HEK293 (cell line): ENCODE data around the gene MBD3L5.
"Not testable (repeated sequence)": the region's sequence is repeated elsewhere in the genome, so short reads cannot be mapped to it uniquely, and the experiment has no call there.

Experiments
- CTCF ChIA-PET: fragments of 350-600 bp; formaldehyde crosslinking; extraction: SDS; loops from one replicate; lab custom pipeline; 2021; ENCODE audit warnings: antibody characterized with exemption; lab: Yijun Ruan, JAX
- POLR2A ChIA-PET: fragments of 300-600 bp; formaldehyde crosslinking; extraction: SDS; loops from one replicate; lab custom pipeline; 2020; ENCODE audit warnings: antibody characterized with exemption, inconsistent platforms; lab: Yijun Ruan, JAX
- H3K27ac ChIP-seq: fragments of 200-500 bp; sonication (Bioruptor generic); 2 replicates; pipeline ENCODE4 v1.5.1; 2014; ENCODE audit warnings: low read depth, low read length, control low read depth, inconsistent platforms; ENCODE audit errors: extremely low read depth
- H3K36me3 ChIP-seq, 2 experiments: fragments of 200-500 bp in 1 of 2; sonication (Bioruptor generic) in 1 of 2; 1 replicate in 1 of 2; 2 replicates in 1 of 2; pipeline ENCODE4 v1.5.1; 2014 to 2017; ENCODE audit warnings: inconsistent platforms in 2 of 2, low read length in 2 of 2; ENCODE audit not compliant: control insufficient read depth in 2 of 2, insufficient read depth in 1 of 2
- H3K4me1 ChIP-seq: fragments of 200-500 bp; sonication (Bioruptor generic); 2 replicates; pipeline ENCODE4 v1.5.1; 2014; ENCODE audit warnings: mild to moderate bottlenecking, low read length, inconsistent platforms; ENCODE audit not compliant: control insufficient read depth, insufficient read depth
- H3K4me3 ChIP-seq: 2 replicates; pipeline ENCODE4 v1.5.1; 2011; ENCODE audit warnings: low read depth, mild to moderate bottlenecking, control low read depth, low read length, moderate library complexity
- H3K9me3 ChIP-seq: fragments of 200-500 bp; sonication (Bioruptor generic); 2 replicates; pipeline ENCODE4 v1.5.1; 2014; ENCODE audit warnings: low read depth, low read length, inconsistent platforms; ENCODE audit not compliant: control insufficient read depth, insufficient read depth
- HOXC10 ChIP-seq: sonication (generic); formaldehyde crosslinking; IDR thresholded peaks from 2 replicates; pipeline ENCODE4 v1.8.1; 2023; ENCODE audit warnings: mild to moderate bottlenecking, missing genetic modification reagents
- IKZF3 ChIP-seq: fragments of 450-650 bp; IDR thresholded peaks from 2 replicates; pipeline ENCODE4 v1.5.0; 2018; ENCODE audit warnings: missing biosample characterization, mild to moderate bottlenecking, missing genetic modification characterization, moderate library complexity
- KLF8 ChIP-seq: fragments of 450-650 bp; formaldehyde crosslinking; IDR thresholded peaks from 2 replicates; pipeline ENCODE4 v1.5.1; 2016; ENCODE audit warnings: missing biosample characterization, missing genetic modification characterization
- ZBTB10 ChIP-seq: fragments of 450-650 bp; formaldehyde crosslinking; IDR thresholded peaks from 2 replicates; pipeline ENCODE4 v1.5.1; 2016; ENCODE audit warnings: missing biosample characterization, missing genetic modification characterization
- ZNF114 ChIP-seq: fragments of 450-650 bp; formaldehyde crosslinking; IDR thresholded peaks from 2 replicates; pipeline ENCODE4 v1.5.0; 2017; ENCODE audit warnings: missing biosample characterization, missing genetic modification characterization
- ZNF133 ChIP-seq: fragments of 450-650 bp; formaldehyde crosslinking; IDR thresholded peaks from 2 replicates; pipeline ENCODE4 v1.5.1; 2016; ENCODE audit warnings: missing biosample characterization, missing genetic modification characterization
- ZNF18 ChIP-seq: fragments of 450-650 bp; formaldehyde crosslinking; IDR thresholded peaks from 2 replicates; pipeline ENCODE4 v1.5.1; 2016; ENCODE audit warnings: missing biosample characterization, missing genetic modification characterization
- ZNF76 ChIP-seq: fragments of 450-650 bp; formaldehyde crosslinking; IDR thresholded peaks from 2 replicates; pipeline ENCODE4; 2016; ENCODE audit warnings: low read depth, missing biosample characterization, missing genetic modification characterization, borderline replicate concordance
- TF ChIP-seq, protein P1 (sequence below): fragments of 450-650 bp; formaldehyde crosslinking; IDR thresholded peaks from 2 replicates; pipeline ENCODE4 v1.5.1; 2016; ENCODE audit warnings: missing biosample characterization, missing genetic modification characterization
- TF ChIP-seq, protein P2 (sequence below): fragments of 450-650 bp; formaldehyde crosslinking; IDR thresholded peaks from 2 replicates; pipeline ENCODE4 v1.5.1; 2017; ENCODE audit warnings: missing biosample characterization, missing genetic modification characterization
- TF ChIP-seq, protein P3 (sequence below): fragments of 450-650 bp; formaldehyde crosslinking; IDR thresholded peaks from 2 replicates; pipeline ENCODE4 v1.5.1; 2016; ENCODE audit warnings: missing biosample characterization, missing genetic modification characterization, low read depth

Gene MBD3L5

DNA sequence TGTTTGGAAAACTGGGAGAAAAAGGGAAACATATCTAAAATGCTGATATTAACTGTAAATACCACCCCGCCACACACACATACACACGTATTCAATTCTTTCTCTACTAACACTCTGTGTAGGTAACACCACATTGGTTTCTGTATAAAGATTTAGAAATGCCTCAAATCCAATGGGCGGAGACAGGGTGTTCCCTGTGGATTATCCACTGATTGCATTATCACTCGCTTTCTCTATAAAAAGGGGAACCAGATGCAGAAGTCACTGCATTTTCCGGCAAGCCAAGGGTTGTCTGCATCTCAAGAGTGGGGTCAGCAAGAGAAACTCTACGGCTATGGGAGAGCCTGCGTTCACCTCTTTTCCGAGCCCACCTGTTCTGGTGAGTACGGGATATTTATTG, at the start of gene MBD3L5:
Gene MBD3L5 (plus strand): TSS at position 301 of the 400 bp plus-strand sequence. CDS start 34 bp downstream, at position 335.
- H3K4me3 ChIP-seq, H3K36me3 ChIP-seq, H3K9me3 ChIP-seq, CTCF ChIA-PET, H3K27ac ChIP-seq, H3K4me1 ChIP-seq: not testable (repeated sequence)
- POLR2A ChIA-PET = interaction anchor here (0.6 kb wide), 1 partner anchor 69 kb away, joined by 3 read pairs; no protein-coding TSS in a partner anchor

- Histone ChIP-seq H3K9me3 (no peaks in the 10 kb centered on the region), H3K27ac (no peak overlapping the region), H3K4me1 (no peaks in the 10 kb centered on the region), H3K36me3 (no peaks in the 10 kb centered on the region), H3K4me3 (no peak overlapping the region)
- POLR2A ChIA-PET = no interaction called here
- CTCF ChIA-PET = interaction anchor here (0.9 kb wide), 1 partner anchor 120 kb away, joined by 3 read pairs; no protein-coding TSS in a partner anchor
- TF ChIP-seq KLF8 (tag by site-specific recombination) (no peak), ZNF18 (tag by site-specific recombination) (no peak), ZBTB10 (no peak), ZNF133 (tag by site-specific recombination) (no peak), HOXC10 (CRISPR knock-in tag) (no peak), ZNF76 (tag by site-specific recombination) (no peak), ZNF114 (tag by site-specific recombination) (no peak), IKZF3 (tag by site-specific recombination) (no peak)
- TF ChIP-seq, protein P1, sequence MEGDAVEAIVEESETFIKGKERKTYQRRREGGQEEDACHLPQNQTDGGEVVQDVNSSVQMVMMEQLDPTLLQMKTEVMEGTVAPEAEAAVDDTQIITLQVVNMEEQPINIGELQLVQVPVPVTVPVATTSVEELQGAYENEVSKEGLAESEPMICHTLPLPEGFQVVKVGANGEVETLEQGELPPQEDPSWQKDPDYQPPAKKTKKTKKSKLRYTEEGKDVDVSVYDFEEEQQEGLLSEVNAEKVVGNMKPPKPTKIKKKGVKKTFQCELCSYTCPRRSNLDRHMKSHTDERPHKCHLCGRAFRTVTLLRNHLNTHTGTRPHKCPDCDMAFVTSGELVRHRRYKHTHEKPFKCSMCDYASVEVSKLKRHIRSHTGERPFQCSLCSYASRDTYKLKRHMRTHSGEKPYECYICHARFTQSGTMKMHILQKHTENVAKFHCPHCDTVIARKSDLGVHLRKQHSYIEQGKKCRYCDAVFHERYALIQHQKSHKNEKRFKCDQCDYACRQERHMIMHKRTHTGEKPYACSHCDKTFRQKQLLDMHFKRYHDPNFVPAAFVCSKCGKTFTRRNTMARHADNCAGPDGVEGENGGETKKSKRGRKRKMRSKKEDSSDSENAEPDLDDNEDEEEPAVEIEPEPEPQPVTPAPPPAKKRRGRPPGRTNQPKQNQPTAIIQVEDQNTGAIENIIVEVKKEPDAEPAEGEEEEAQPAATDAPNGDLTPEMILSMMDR (tag by site-specific recombination) = no peak
- TF ChIP-seq, protein P2, sequence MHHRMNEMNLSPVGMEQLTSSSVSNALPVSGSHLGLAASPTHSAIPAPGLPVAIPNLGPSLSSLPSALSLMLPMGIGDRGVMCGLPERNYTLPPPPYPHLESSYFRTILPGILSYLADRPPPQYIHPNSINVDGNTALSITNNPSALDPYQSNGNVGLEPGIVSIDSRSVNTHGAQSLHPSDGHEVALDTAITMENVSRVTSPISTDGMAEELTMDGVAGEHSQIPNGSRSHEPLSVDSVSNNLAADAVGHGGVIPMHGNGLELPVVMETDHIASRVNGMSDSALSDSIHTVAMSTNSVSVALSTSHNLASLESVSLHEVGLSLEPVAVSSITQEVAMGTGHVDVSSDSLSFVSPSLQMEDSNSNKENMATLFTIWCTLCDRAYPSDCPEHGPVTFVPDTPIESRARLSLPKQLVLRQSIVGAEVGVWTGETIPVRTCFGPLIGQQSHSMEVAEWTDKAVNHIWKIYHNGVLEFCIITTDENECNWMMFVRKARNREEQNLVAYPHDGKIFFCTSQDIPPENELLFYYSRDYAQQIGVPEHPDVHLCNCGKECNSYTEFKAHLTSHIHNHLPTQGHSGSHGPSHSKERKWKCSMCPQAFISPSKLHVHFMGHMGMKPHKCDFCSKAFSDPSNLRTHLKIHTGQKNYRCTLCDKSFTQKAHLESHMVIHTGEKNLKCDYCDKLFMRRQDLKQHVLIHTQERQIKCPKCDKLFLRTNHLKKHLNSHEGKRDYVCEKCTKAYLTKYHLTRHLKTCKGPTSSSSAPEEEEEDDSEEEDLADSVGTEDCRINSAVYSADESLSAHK (tag by site-specific recombination) = no peak
- TF ChIP-seq, protein P3, sequence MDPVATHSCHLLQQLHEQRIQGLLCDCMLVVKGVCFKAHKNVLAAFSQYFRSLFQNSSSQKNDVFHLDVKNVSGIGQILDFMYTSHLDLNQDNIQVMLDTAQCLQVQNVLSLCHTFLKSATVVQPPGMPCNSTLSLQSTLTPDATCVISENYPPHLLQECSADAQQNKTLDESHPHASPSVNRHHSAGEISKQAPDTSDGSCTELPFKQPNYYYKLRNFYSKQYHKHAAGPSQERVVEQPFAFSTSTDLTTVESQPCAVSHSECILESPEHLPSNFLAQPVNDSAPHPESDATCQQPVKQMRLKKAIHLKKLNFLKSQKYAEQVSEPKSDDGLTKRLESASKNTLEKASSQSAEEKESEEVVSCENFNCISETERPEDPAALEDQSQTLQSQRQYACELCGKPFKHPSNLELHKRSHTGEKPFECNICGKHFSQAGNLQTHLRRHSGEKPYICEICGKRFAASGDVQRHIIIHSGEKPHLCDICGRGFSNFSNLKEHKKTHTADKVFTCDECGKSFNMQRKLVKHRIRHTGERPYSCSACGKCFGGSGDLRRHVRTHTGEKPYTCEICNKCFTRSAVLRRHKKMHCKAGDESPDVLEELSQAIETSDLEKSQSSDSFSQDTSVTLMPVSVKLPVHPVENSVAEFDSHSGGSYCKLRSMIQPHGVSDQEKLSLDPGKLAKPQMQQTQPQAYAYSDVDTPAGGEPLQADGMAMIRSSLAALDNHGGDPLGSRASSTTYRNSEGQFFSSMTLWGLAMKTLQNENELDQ (tag by site-specific recombination) = no peak
These were observed 46.9 kb upstream of the MBD3L5 start for GRCh38 chr19:6983448-6983847.
